Karpas-422 (cell line): Measurements from ENCODE around the gene CDK18. TPM values are rescaled to one million over a fixed set of nuclear protein-coding genes. Genes with fewer than 3 reads are reported as not detected.

Experiments
- DNase-seq: peaks from one replicate; pipeline ENCODE4 v3.0.0-alpha.2; 2015
- H2AFZ ChIP-seq: fragments of 200-600 bp; sonication (generic); 2 replicates; pipeline ENCODE4 v1.6.1; 2014; ENCODE audit warnings: antibody characterized with exemption, low read length, mixed read lengths
- H3K27ac ChIP-seq: fragments of 200-600 bp; sonication (generic); 2 replicates; pipeline ENCODE4 v1.5.1; 2014; ENCODE audit warnings: mild to moderate bottlenecking, low read length, moderate library complexity
- H3K27me3 ChIP-seq: fragments of 200-600 bp; sonication (generic); 2 replicates; pipeline ENCODE4 v1.6.1; 2014; ENCODE audit warnings: low read length, mixed read lengths
- H3K36me3 ChIP-seq: fragments of 200-600 bp; sonication (generic); 2 replicates; pipeline ENCODE4 v1.6.1; 2014; ENCODE audit warnings: low read length, mixed read lengths; ENCODE audit not compliant: insufficient read depth
- H3K4me1 ChIP-seq: fragments of 200-600 bp; sonication (generic); 2 replicates; pipeline ENCODE4 v1.6.1; 2014; ENCODE audit warnings: mild to moderate bottlenecking, low read length, mixed read lengths
- H3K4me2 ChIP-seq: fragments of 200-600 bp; sonication (generic); 2 replicates; pipeline ENCODE4 v1.6.1; 2014; ENCODE audit warnings: low read length, low read depth, mild to moderate bottlenecking; ENCODE audit not compliant: poor library complexity, severe bottlenecking
- H3K4me3 ChIP-seq: fragments of 200-600 bp; sonication (generic); 2 replicates; pipeline ENCODE4 v1.5.1; 2014; ENCODE audit warnings: mild to moderate bottlenecking, antibody characterized with exemption, low read length, mixed read lengths
- H3K79me2 ChIP-seq: fragments of 200-600 bp; sonication (generic); 2 replicates; pipeline ENCODE4 v1.6.1; 2014; ENCODE audit warnings: mild to moderate bottlenecking, low read length, mixed read lengths
- H3K9ac ChIP-seq: fragments of 200-600 bp; sonication (generic); 2 replicates; pipeline ENCODE4 v1.6.0; 2014; ENCODE audit warnings: low read length
- H3K9me2 ChIP-seq: fragments of 200-600 bp; sonication (generic), shearing (Covaris generic); replicated peaks from 2 replicates; pipeline ENCODE4 v1.6.0; 2014; ENCODE audit warnings: mild to moderate bottlenecking, low read length, moderate library complexity; ENCODE audit not compliant: insufficient read depth
- H3K9me3 ChIP-seq: fragments of 300-700, 200-600 bp; sonication (generic); 2 replicates; pipeline ENCODE4 v1.6.1; 2014; ENCODE audit warnings: low read length, mixed read lengths
- H4K20me1 ChIP-seq: fragments of 200-600 bp; sonication (generic); 2 replicates; pipeline ENCODE4 v1.6.1; 2014; ENCODE audit warnings: mild to moderate bottlenecking, antibody characterized with exemption, low read length, low read depth; ENCODE audit not compliant: insufficient read depth
- total RNA-seq: library from RNA; depleted of rRNA; stranded (reverse); fragments of >200 nt; shearing (Covaris generic); gene quantifications from 2 replicates; pipeline ENCODE4 v1.2.3, GENCODE V29; 2014; ENCODE audit warnings: low replicate concordance

The CDK18 gene
- total RNA-seq, 1 experiment from 2014 or later = 0.45 TPM

DNA sequence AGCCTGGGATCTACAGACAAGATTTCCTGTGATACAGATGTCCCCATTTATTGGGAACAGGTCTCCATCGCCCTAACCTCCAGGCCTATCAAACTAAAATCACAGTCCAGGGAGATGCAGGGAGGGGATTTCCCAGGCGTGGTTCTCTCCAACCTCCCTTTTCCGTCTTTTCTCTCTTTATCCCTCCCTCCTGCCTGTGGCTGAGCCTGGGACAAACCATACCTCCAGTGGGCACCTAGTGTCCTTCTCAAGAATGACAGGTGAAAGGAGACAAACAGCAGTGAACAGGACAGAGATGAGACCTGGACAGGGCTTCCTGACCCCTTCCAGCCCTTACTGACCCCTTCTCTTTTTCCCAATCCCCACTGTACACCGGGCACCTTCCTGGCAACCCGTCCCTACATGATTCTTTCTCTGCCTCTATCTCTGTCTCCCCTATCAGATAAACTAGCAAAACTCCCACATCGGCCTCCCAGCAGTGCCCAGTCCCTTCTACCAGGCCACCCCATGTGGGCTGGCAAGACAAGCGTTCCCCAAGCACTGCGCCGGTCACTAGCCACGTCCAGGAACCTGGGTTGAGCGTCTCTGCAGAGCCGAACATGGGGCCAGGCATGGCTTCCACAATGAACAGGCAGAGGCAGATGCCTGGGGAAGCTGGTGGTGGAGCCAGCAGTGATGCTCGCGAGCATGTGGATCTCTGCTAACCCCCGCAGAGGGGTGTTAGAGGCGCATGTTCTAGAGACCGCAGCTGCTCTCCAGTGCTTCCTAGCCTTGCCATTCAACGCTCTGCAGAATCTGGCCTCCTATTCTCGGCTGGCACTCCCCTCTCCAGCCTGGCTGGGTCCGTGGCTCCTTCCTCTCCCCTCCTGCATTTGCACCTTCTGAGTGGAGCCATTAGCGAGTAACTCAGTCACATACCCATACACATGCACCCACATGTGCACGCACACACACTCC, 72.6 kb downstream of the CDK18 start:
- Histone ChIP-seq H3K4me3 (no peak overlapping the region), H3K27me3 (no peaks in the 10 kb centered on the region), H3K4me2 (no peak overlapping the region), H3K36me3 (no peaks in the 10 kb centered on the region), H2AFZ (no peak overlapping the region), H3K9me3 (no peaks in the 10 kb centered on the region), H3K9me2 (no peaks in the 10 kb centered on the region), H3K4me1 (no peaks in the 10 kb centered on the region), H3K79me2 (no peaks in the 10 kb centered on the region), H3K27ac (no peak overlapping the region), H4K20me1 (no peaks in the 10 kb centered on the region), H3K9ac (no peak overlapping the region)
- no peak for DNase-seq

DNA sequence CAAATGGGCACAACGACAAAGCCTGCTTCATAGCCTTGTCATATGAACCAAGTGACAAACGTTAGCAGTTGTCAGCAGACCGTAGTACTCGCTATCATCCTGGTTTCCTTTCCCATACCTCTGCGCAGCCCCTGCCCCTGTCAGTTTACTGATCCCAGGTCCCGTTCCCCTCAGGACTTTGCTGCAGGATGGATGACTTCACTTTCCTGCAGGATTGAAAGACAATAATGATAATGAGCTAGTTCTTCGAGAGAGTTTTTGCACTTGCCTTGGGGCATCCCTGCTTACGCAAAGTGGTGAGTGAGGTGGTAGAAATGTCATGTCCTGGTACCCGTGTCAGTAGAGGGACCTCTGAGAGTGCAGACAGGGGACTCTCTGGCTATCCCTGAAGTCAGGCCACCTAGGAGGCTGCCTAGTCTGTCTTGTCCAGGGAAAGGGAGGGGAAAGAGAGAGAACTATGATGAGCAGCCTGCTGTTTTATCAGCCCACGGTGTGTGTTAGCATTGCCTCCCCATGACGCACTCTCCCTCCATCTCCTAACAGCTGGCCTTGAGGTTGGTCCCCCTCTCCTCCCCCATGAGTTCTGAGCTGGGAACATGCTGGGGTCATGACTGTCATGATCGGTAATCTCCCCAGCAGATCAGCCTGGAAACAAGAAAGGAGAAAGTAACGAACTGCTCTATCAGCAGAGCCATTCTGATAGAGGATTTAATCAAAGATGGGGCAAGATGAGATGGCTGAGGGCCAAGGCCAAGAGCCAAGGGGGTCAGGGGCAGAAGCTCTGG, 73.6 kb downstream of the CDK18 start:
- Histone ChIP-seq H3K4me3 (no peak overlapping the region), H3K9me3 (no peaks in the 10 kb centered on the region), H3K79me2 (no peaks in the 10 kb centered on the region), H3K36me3 (no peaks in the 10 kb centered on the region), H3K27ac (no peak overlapping the region), H4K20me1 (no peaks in the 10 kb centered on the region), H3K9me2 (no peaks in the 10 kb centered on the region), H2AFZ (no peak overlapping the region), H3K4me1 (no peaks in the 10 kb centered on the region), H3K9ac (no peak overlapping the region), H3K27me3 (no peaks in the 10 kb centered on the region), H3K4me2 (no peak overlapping the region)
- DNase-seq = no peak

DNA sequence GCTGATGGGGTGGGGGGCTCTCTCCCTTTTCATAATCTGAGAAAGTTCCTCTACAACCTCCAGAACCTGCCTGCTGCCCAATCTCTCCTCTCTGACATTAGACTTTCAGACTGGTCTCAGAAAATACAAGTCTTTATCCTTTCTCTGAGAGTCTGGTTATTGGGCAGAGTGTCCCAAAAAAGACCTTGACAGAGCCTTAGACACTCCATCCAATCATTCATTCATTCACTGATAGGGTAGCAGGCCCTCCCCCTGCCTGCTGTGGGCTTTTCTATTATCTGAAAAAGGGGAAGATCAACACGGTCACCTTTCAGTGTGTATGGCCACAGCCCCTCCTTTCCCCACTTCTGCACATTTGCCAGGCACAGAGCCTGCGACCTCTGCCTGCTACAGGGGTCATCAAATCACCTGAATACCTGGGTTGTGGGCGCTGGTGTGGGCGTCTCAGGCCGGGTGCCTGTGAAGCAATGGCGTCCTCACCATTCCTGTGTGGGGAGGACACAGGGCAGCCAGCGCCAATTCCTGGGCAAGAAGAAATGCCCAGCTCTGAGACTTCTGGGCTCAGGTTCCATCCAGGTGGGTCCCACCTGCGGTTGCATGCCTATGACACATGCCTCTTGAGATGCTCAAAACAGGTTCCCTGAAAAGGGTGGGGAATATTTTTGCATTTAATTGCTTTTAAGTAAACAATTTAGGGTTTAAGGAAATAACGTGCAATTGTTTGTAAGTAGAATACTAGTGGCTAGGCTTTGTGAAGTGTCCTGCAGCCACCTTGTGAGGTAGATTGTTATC, 74.5 kb downstream of the CDK18 start:
- H3K79me2 ChIP-seq = no peaks in the 10 kb centered on the region
- H4K20me1 ChIP-seq = no peaks in the 10 kb centered on the region
- H3K4me2 ChIP-seq = no peak overlapping the region
- no peak overlapping the region for H3K27ac ChIP-seq
- no peak for DNase-seq
- no peak overlapping the region for H2AFZ ChIP-seq
- H3K9ac ChIP-seq = no peak overlapping the region
- no peaks in the 10 kb centered on the region for H3K36me3 ChIP-seq
- no peaks in the 10 kb centered on the region for H3K27me3 ChIP-seq
- H3K9me3 ChIP-seq = no peaks in the 10 kb centered on the region
- H3K4me1 ChIP-seq = no peaks in the 10 kb centered on the region
- no peaks in the 10 kb centered on the region for H3K9me2 ChIP-seq
- H3K4me3 ChIP-seq = no peak overlapping the region

DNA sequence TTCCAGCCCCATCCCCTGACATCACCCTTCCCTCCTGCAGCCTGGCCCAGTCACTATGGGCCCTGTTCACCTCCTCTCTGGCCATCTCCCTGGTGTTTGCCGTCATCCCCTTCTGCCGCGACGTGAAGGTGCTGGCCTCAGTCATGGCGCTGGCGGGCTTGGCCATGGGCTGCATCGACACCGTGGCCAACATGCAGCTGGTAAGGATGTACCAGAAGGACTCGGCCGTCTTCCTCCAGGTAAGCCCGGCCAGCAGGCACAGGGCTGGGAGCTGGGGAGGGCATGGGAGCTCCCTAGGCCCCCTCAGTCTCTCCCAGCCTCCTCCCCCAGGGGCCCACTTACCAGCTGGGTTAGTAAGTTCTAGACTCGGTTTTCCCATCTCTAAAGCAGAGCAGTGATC, 75.2 kb downstream of the CDK18 start:
- Histone ChIP-seq H3K4me1 (no peaks in the 10 kb centered on the region), H3K9me3 (no peaks in the 10 kb centered on the region), H3K79me2 (no peaks in the 10 kb centered on the region), H4K20me1 (no peaks in the 10 kb centered on the region), H3K9me2 (no peaks in the 10 kb centered on the region), H3K27ac (no peak overlapping the region), H2AFZ (no peak overlapping the region), H3K4me2 (no peak overlapping the region), H3K4me3 (no peak overlapping the region), H3K36me3 (no peaks in the 10 kb centered on the region), H3K9ac (no peak overlapping the region), H3K27me3 (no peaks in the 10 kb centered on the region)
- no peak for DNase-seq

DNA sequence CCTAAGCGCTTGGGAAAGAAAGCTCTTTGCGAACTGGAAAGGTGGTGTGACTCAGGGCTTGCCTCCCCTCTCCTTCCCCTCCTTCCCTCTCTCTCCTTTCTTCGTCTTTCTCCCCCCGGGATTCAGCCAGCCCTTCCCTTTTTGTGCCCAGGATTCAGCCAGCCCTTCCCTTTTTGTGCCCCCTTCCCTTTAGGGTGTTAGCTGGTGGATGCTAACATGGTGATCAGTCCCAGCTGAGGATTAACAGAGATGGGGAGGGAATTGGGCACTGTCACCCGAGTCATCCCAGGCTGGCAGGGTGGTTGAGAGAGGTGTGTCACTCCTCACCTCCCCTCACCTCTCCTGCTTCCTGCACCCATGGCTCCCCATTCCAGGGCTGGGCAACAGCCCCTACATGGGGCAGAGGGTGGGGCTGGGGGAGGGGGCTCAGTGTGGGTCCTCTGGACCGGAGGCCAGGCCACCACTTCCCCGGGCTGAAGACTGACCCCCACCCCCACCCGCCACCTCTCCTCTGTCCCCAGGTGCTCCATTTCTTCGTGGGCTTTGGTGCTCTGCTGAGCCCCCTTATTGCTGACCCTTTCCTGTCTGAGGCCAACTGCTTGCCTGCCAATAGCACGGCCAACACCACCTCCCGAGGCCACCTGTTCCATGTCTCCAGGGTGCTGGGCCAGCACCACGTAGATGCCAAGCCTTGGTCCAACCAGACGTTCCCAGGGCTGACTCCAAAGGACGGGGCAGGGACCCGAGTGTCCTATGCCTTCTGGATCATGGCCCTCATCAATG, 75.9 kb downstream of the CDK18 start:
- DNase-seq = no peak
- H3K4me1 ChIP-seq = no peaks in the 10 kb centered on the region
- H4K20me1 ChIP-seq = no peaks in the 10 kb centered on the region
- H3K79me2 ChIP-seq = no peaks in the 10 kb centered on the region
- H3K36me3 ChIP-seq = no peaks in the 10 kb centered on the region
- no peak overlapping the region for H3K4me2 ChIP-seq
- H3K4me3 ChIP-seq = no peak overlapping the region
- no peaks in the 10 kb centered on the region for H3K9me2 ChIP-seq
- no peak overlapping the region for H2AFZ ChIP-seq
- H3K9me3 ChIP-seq = no peaks in the 10 kb centered on the region
- no peaks in the 10 kb centered on the region for H3K27me3 ChIP-seq
- no peak overlapping the region for H3K9ac ChIP-seq
- no peak overlapping the region for H3K27ac ChIP-seq

DNA sequence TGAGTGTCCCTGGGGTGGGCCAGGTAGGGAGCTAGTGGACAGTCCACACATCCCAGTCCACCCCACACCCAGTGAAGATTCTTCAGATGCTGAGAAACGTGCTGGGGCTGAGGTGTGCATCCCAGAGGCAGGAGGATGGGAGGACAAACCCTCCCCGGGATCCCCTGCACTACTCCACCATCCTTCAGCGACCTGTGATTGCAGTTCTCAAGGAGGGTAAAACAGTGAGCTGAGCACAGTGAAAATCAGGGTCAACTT, 76.4 kb downstream of the CDK18 start:
- Histone ChIP-seq H3K4me2 (no peak overlapping the region), H3K4me1 (no peaks in the 10 kb centered on the region), H3K9me2 (no peaks in the 10 kb centered on the region), H3K9me3 (no peaks in the 10 kb centered on the region), H3K36me3 (no peaks in the 10 kb centered on the region), H4K20me1 (no peaks in the 10 kb centered on the region), H3K27ac (no peak overlapping the region), H3K27me3 (no peaks in the 10 kb centered on the region), H3K9ac (no peak overlapping the region), H3K4me3 (no peak overlapping the region), H2AFZ (no peak overlapping the region), H3K79me2 (no peaks in the 10 kb centered on the region)
- DNase-seq = no peak

DNA sequence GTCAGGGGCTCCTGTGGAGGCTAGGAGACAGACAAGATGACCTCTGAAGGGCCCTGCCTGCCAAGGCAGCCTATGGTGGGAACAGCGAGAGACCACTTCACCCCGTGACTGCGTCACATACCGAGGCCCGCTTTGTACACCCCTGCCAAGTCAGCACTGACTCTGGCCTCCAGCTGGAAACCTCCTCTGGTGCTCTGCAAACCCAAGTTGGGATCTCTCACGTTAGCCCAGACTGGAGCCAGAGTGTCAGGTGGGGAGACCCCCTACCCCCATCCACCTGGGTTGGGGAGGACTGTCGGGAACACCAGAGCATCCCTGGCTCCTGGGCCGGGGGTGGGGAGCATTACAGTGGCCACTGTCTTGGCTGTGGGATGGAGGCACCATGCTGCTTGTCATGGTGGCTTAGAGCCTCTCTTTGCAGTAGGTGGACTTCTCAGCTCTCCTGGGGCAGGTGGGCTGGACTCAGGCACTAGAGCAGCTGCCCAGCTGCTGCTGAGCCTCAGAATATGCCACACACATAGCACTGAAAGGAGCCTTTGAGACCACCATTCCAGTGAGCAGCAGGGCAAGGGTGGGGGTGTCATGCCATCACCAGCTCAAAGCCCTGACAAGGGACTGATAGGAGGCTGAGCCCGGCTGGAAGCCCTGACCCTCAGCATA, 77.0 kb downstream of the CDK18 start:
- H3K9me2 ChIP-seq = no peaks in the 10 kb centered on the region
- H3K4me2 ChIP-seq = no peak overlapping the region
- no peak overlapping the region for H2AFZ ChIP-seq
- no peak overlapping the region for H3K9ac ChIP-seq
- no peak overlapping the region for H3K27ac ChIP-seq
- no peak overlapping the region for H3K4me3 ChIP-seq
- no peaks in the 10 kb centered on the region for H3K9me3 ChIP-seq
- H3K36me3 ChIP-seq = no peaks in the 10 kb centered on the region
- H3K79me2 ChIP-seq = no peaks in the 10 kb centered on the region
- DNase-seq = no peak
- no peaks in the 10 kb centered on the region for H4K20me1 ChIP-seq
- no peaks in the 10 kb centered on the region for H3K27me3 ChIP-seq
- H3K4me1 ChIP-seq = no peaks in the 10 kb centered on the region
